OCI-M1 (cell line): ENCODE measurements around the gene MPV17L.
"Not testable (repeated sequence)": the region's sequence is repeated elsewhere in the genome, so short reads cannot be mapped to it uniquely, and the experiment has no call there.

ENCODE experiments used
- DNase-seq: peaks from one replicate; lab custom pipeline; 2025; lab: John Stamatoyannopoulos, UW

MPV17L gene

GRCh38 chr16:15395631-15396508 lies at the start of gene MPV17L:
MPV17L (plus strand) TSS chr16:15395754; CDS start chr16:15395898, 144 bp downstream.
- peak; percentile 38 for DNase-seq

- DNase-seq: not testable (repeated sequence)
These were observed 46.8 kb upstream of the MPV17L start for GRCh38 chr16:15348721-15349120.

- DNase-seq: not testable (repeated sequence)
These were observed 44.3 kb upstream of the MPV17L start for GRCh38 chr16:15351251-15351650.

- DNase-seq: not testable (repeated sequence)
These were observed 43.8 kb upstream of the MPV17L start for GRCh38 chr16:15351745-15352144.

- DNase-seq: not testable (repeated sequence)
These were observed 42.7 kb upstream of the MPV17L start for GRCh38 chr16:15352852-15353251.

GRCh38 chr16:15354846-15355245 lies 40.7 kb upstream of the MPV17L start:
- DNase-seq: not testable (repeated sequence)

- DNase-seq: not testable (repeated sequence)
These were observed 38.1 kb upstream of the MPV17L start for GRCh38 chr16:15357495-15357894.

- DNase-seq: not testable (repeated sequence)
These were observed 17.4 kb upstream of the MPV17L start, which contains the start of gene NPIPA5 for GRCh38 chr16:15378194-15378593. NPIPA5 (minus strand) TSS chr16:15378294; CDS start chr16:15378294, 0 bp downstream.

GRCh38 chr16:15382810-15383209 lies 12.7 kb upstream of the MPV17L start:
- not testable (repeated sequence) for DNase-seq

- DNase-seq: not testable (repeated sequence)
These were observed 7.5 kb upstream of the MPV17L start for GRCh38 chr16:15388060-15388459.

GRCh38 chr16:15389916-15390315 lies 5.6 kb upstream of the MPV17L start:
- DNase-seq: not testable (repeated sequence)

GRCh38 chr16:15393025-15393424 lies 2.5 kb upstream of the MPV17L start:
- not testable (repeated sequence) for DNase-seq

GRCh38 chr16:15396509-15396829 lies 915 bp downstream of the MPV17L start:
- not testable (repeated sequence) for DNase-seq

- no peak for DNase-seq
These were observed 1.5 kb downstream of the MPV17L start for GRCh38 chr16:15396948-15397594.

- DNase-seq: no peak
These were observed 3.2 kb downstream of the MPV17L start for GRCh38 chr16:15398618-15399316.

GRCh38 chr16:15399317-15399716 lies 3.8 kb downstream of the MPV17L start:
- DNase-seq: no peak

- not testable (repeated sequence) for DNase-seq
These were observed 4.8 kb downstream of the MPV17L start for GRCh38 chr16:15400314-15400713.

GRCh38 chr16:15401972-15402371 lies 6.4 kb downstream of the MPV17L start:
- DNase-seq: no peak

GRCh38 chr16:15403392-15403995 lies 7.9 kb downstream of the MPV17L start:
- DNase-seq: no peak

- DNase-seq: not testable (repeated sequence)
These were observed 8.5 kb downstream of the MPV17L start for GRCh38 chr16:15404091-15404490.

- no peak for DNase-seq
These were observed 9.2 kb downstream of the MPV17L start for GRCh38 chr16:15404792-15405191.

- DNase-seq: not testable (repeated sequence)
These were observed 12.2 kb downstream of the MPV17L start for GRCh38 chr16:15407756-15408155.
